ENCODE results near the gene LSG1. TPM values are rescaled to one million over a fixed set of nuclear protein-coding genes. Genes with fewer than 3 reads are reported as not detected.

LSG1 gene
- total RNA-seq, 4 donors from 2014 or later, result 7.9 to 58.1 (median 45.0) TPM

- Histone ChIP-seq H3K27ac (no peak overlapping the region), H3K27me3 (no peaks in the 10 kb centered on the region), H3K9me3 (no peaks in the 10 kb centered on the region), H3K4me1 (no peaks in the 10 kb centered on the region), H3K36me3 (no peaks in the 10 kb centered on the region), H3K4me3 (no peak overlapping the region)
- intact Hi-C loops (cut with DNase I; ENCODE audit: low total_unique reads), result no loop called here
- TF ChIP-seq CTCF (IDR thresholded peaks at IDR 0.05), result no peak
- no peak for TF ChIP-seq POLR2A (IDR thresholded peaks at IDR 0.05)
- no peak for DNase-seq
Measured at GRCh38 chr3:194661946-194662345, 10.0 kb downstream of the LSG1 start.

- no peaks in the 10 kb centered on the region for H3K27me3 ChIP-seq
- TF ChIP-seq POLR2A (IDR thresholded peaks at IDR 0.05) (no peak), CTCF (IDR thresholded peaks at IDR 0.05) (no peak)
- no peak overlapping the region for H3K4me3 ChIP-seq
- H3K36me3 ChIP-seq, result no peaks in the 10 kb centered on the region
- no peaks in the 10 kb centered on the region for H3K4me1 ChIP-seq
- intact Hi-C loops (cut with DNase I; ENCODE audit: low total_unique reads), result no loop called here
- H3K9me3 ChIP-seq, result no peaks in the 10 kb centered on the region
- H3K27ac ChIP-seq, result no peak overlapping the region
- DNase-seq, result no peak
Measured at GRCh38 chr3:194661374-194661773, 10.6 kb downstream of the LSG1 start.

GRCh38 chr3:194659778-194660177, 12.2 kb downstream of the LSG1 start:
- Histone ChIP-seq H3K27me3 (no peaks in the 10 kb centered on the region), H3K9me3 (no peaks in the 10 kb centered on the region), H3K4me3 (no peak overlapping the region), H3K4me1 (no peaks in the 10 kb centered on the region), H3K36me3 (no peaks in the 10 kb centered on the region), H3K27ac (no peak overlapping the region)
- no peak for TF ChIP-seq POLR2A (IDR thresholded peaks at IDR 0.05)
- TF ChIP-seq CTCF (IDR thresholded peaks at IDR 0.05), result no peak
- no peak for DNase-seq
- intact Hi-C loops (cut with DNase I; ENCODE audit: low total_unique reads), result no loop called here

- Histone ChIP-seq H3K9me3 (no peaks in the 10 kb centered on the region), H3K36me3 (no peaks in the 10 kb centered on the region), H3K4me1 (no peaks in the 10 kb centered on the region), H3K27me3 (no peaks in the 10 kb centered on the region), H3K27ac (no peak overlapping the region), H3K4me3 (no peak overlapping the region)
- no peak for TF ChIP-seq CTCF (IDR thresholded peaks at IDR 0.05)
- TF ChIP-seq POLR2A (IDR thresholded peaks at IDR 0.05), result no peak
- no peak for DNase-seq
- intact Hi-C loops (cut with DNase I; ENCODE audit: low total_unique reads), result no loop called here
Measured at GRCh38 chr3:194658477-194659242, 13.3 kb downstream of the LSG1 start.

GRCh38 chr3:194657439-194657838, 14.6 kb downstream of the LSG1 start:
- DNase-seq, result no peak
- no peak overlapping the region for H3K4me3 ChIP-seq
- no peaks in the 10 kb centered on the region for H3K4me1 ChIP-seq
- TF ChIP-seq POLR2A (IDR thresholded peaks at IDR 0.05), result no peak
- no peak for TF ChIP-seq CTCF (IDR thresholded peaks at IDR 0.05)
- intact Hi-C loops (cut with DNase I; ENCODE audit: low total_unique reads), result no loop called here
- no peak overlapping the region for H3K27ac ChIP-seq
- no peaks in the 10 kb centered on the region for H3K9me3 ChIP-seq
- H3K27me3 ChIP-seq, result no peaks in the 10 kb centered on the region
- no peaks in the 10 kb centered on the region for H3K36me3 ChIP-seq
